SK-N-SH treated with all-trans-retinoic acid at 6 μM for 48 hours (cell line): ENCODE data around the gene IARS2.
"Not testable (repeated sequence)": the region's sequence is repeated elsewhere in the genome, so short reads cannot be mapped to it uniquely, and the experiment has no call there.

Source experiments
- ATAC-seq: fragments of 200-7000 bp; cut with Tn5 transposase; 3 replicates; pipeline ENCODE4 v1.9.1; 2020; ENCODE audit warnings: mild to moderate bottlenecking, moderate library complexity
- ARNTL ChIP-seq: fragments of 450-650 bp; formaldehyde crosslinking; IDR thresholded peaks from 2 replicates; pipeline ENCODE4 v1.5.0; 2020; ENCODE audit warnings: low read depth, mild to moderate bottlenecking, moderate library complexity, borderline replicate concordance
- BACH2 ChIP-seq: fragments of 250-450 bp; sonication (Bioruptor Pico); IDR thresholded peaks from 2 replicates; pipeline ENCODE4 v1.9.0; 2021; ENCODE audit warnings: mild to moderate bottlenecking, borderline replicate concordance
- CSDC2 ChIP-seq: fragments of 250-450 bp; sonication (Bioruptor Pico); IDR thresholded peaks from 2 replicates; pipeline ENCODE4 v1.5.0; 2020; ENCODE audit warnings: mild to moderate bottlenecking, moderate library complexity
- ESRRG ChIP-seq: fragments of 250-450 bp; sonication (Bioruptor Pico); IDR thresholded peaks from 2 replicates; pipeline ENCODE4 v1.6.1; 2021; ENCODE audit warnings: mild to moderate bottlenecking
- GLIS3 ChIP-seq: fragments of 250-450 bp; sonication (Bioruptor Pico); IDR thresholded peaks from 2 replicates; pipeline ENCODE4 v1.5.0; 2020; ENCODE audit warnings: mild to moderate bottlenecking, moderate library complexity
- ISL1 ChIP-seq: fragments of 250-450 bp; sonication (Bioruptor Pico); IDR thresholded peaks from 2 replicates; pipeline ENCODE4 v2.1.2; 2022; ENCODE audit warnings: mild to moderate bottlenecking, moderate library complexity
- OSR1 ChIP-seq: fragments of 250-450 bp; sonication (Bioruptor Pico); IDR thresholded peaks from 2 replicates; pipeline ENCODE4 v1.8.0; 2022; ENCODE audit warnings: moderate library complexity, mild to moderate bottlenecking, inconsistent platforms
- PPARA ChIP-seq: fragments of 250-450 bp; sonication (Bioruptor Pico); IDR thresholded peaks from 2 replicates; pipeline ENCODE4 v1.5.0; 2020; ENCODE audit warnings: mild to moderate bottlenecking, borderline replicate concordance
- RARB ChIP-seq: fragments of 250-450 bp; sonication (Bioruptor Pico); IDR thresholded peaks from 2 replicates; pipeline ENCODE4 v1.8.0; 2021; ENCODE audit warnings: mild to moderate bottlenecking, moderate library complexity
- SNAI2 ChIP-seq: fragments of 250-450 bp; sonication (Bioruptor Pico); IDR thresholded peaks from 2 replicates; pipeline ENCODE4 v1.5.0; 2020; ENCODE audit warnings: mild to moderate bottlenecking, moderate library complexity
- TCF4 ChIP-seq: fragments of 250-450 bp; sonication (Bioruptor Pico); IDR thresholded peaks from 2 replicates; pipeline ENCODE4 v1.8.0; 2021; ENCODE audit warnings: mild to moderate bottlenecking, moderate library complexity, borderline replicate concordance
- TOX ChIP-seq: fragments of 250-450 bp; sonication (Bioruptor Pico); IDR thresholded peaks from 2 replicates; pipeline ENCODE4 v1.8.0; 2021; ENCODE audit warnings: mild to moderate bottlenecking, moderate library complexity, borderline replicate concordance
- ZC3H10 ChIP-seq: fragments of 250-450 bp; sonication (Bioruptor Pico); IDR thresholded peaks from 2 replicates; pipeline ENCODE4 v1.5.1; 2021; ENCODE audit warnings: mild to moderate bottlenecking, moderate library complexity
- ZFP3 ChIP-seq: fragments of 250-450 bp; sonication (Bioruptor Pico); IDR thresholded peaks from 2 replicates; pipeline ENCODE4 v1.5.0; 2020; ENCODE audit warnings: mild to moderate bottlenecking, moderate library complexity
- ZFP30 ChIP-seq: fragments of 450-650 bp; formaldehyde crosslinking; IDR thresholded peaks from 2 replicates; pipeline ENCODE4 v1.5.0; 2022; ENCODE audit warnings: mild to moderate bottlenecking, moderate library complexity
- ZNF70 ChIP-seq: fragments of 450-650 bp; formaldehyde crosslinking; IDR thresholded peaks from 2 replicates; pipeline ENCODE4 v1.5.0; 2020; ENCODE audit warnings: mild to moderate bottlenecking, moderate library complexity
- ZNF8 ChIP-seq: fragments of 450-650 bp; formaldehyde crosslinking; IDR thresholded peaks from 2 replicates; pipeline ENCODE4 v1.5.0; 2020; ENCODE audit warnings: mild to moderate bottlenecking, moderate library complexity
- TF ChIP-seq, protein P1 (sequence below): fragments of 250-450 bp; sonication (Bioruptor Pico); IDR thresholded peaks from 2 replicates; pipeline ENCODE4 v1.5.1; 2021; ENCODE audit warnings: mild to moderate bottlenecking, moderate library complexity
- TF ChIP-seq, protein P2 (sequence below): fragments of 250-450 bp; sonication (Bioruptor Pico); IDR thresholded peaks from 2 replicates; pipeline ENCODE4 v1.5.0; 2020; ENCODE audit warnings: mild to moderate bottlenecking, moderate library complexity
- TF ChIP-seq, protein P3 (sequence below): fragments of 250-450 bp; sonication (Bioruptor Pico); IDR thresholded peaks from 2 replicates; pipeline ENCODE4 v1.5.1; 2020; ENCODE audit warnings: low read depth, mild to moderate bottlenecking, moderate library complexity
- TF ChIP-seq, protein P4 (sequence below): fragments of 250-450 bp; sonication (Bioruptor Pico); IDR thresholded peaks from 2 replicates; pipeline ENCODE4 v1.8.0; 2021; ENCODE audit warnings: low read depth, mild to moderate bottlenecking, moderate library complexity, borderline replicate concordance
- TF ChIP-seq, protein P5 (sequence below): fragments of 250-450 bp; sonication (Bioruptor Pico); IDR thresholded peaks from 2 replicates; pipeline ENCODE4 v1.8.0; 2020; ENCODE audit warnings: mild to moderate bottlenecking, moderate library complexity, borderline replicate concordance

The IARS2 gene

GRCh38 chr1:220153147-220153546 lies 59.2 kb downstream of the IARS2 start:
- no peak for ATAC-seq
- TF ChIP-seq ZFP3 (CRISPR knock-in tag) (no peak), SNAI2 (no peak), ZNF8 (CRISPR knock-in tag) (no peak), BACH2 (CRISPR knock-in tag) (no peak), ARNTL (no peak), ZFP30 (no peak), TCF4 (no peak), ZNF70 (no peak), OSR1 (CRISPR knock-in tag) (no peak), PPARA (CRISPR knock-in tag) (no peak)
- TF ChIP-seq, protein P1, sequence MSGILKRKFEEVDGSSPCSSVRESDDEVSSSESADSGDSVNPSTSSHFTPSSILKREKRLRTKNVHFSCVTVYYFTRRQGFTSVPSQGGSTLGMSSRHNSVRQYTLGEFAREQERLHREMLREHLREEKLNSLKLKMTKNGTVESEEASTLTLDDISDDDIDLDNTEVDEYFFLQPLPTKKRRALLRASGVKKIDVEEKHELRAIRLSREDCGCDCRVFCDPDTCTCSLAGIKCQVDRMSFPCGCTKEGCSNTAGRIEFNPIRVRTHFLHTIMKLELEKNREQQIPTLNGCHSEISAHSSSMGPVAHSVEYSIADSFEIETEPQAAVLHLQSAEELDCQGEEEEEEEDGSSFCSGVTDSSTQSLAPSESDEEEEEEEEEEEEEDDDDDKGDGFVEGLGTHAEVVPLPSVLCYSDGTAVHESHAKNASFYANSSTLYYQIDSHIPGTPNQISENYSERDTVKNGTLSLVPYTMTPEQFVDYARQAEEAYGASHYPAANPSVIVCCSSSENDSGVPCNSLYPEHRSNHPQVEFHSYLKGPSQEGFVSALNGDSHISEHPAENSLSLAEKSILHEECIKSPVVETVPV (CRISPR knock-in tag): no peak
- TF ChIP-seq, protein P2, sequence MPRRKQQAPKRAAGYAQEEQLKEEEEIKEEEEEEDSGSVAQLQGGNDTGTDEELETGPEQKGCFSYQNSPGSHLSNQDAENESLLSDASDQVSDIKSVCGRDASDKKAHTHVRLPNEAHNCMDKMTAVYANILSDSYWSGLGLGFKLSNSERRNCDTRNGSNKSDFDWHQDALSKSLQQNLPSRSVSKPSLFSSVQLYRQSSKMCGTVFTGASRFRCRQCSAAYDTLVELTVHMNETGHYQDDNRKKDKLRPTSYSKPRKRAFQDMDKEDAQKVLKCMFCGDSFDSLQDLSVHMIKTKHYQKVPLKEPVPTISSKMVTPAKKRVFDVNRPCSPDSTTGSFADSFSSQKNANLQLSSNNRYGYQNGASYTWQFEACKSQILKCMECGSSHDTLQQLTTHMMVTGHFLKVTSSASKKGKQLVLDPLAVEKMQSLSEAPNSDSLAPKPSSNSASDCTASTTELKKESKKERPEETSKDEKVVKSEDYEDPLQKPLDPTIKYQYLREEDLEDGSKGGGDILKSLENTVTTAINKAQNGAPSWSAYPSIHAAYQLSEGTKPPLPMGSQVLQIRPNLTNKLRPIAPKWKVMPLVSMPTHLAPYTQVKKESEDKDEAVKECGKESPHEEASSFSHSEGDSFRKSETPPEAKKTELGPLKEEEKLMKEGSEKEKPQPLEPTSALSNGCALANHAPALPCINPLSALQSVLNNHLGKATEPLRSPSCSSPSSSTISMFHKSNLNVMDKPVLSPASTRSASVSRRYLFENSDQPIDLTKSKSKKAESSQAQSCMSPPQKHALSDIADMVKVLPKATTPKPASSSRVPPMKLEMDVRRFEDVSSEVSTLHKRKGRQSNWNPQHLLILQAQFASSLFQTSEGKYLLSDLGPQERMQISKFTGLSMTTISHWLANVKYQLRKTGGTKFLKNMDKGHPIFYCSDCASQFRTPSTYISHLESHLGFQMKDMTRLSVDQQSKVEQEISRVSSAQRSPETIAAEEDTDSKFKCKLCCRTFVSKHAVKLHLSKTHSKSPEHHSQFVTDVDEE (CRISPR knock-in tag): no peak
- TF ChIP-seq, protein P3, sequence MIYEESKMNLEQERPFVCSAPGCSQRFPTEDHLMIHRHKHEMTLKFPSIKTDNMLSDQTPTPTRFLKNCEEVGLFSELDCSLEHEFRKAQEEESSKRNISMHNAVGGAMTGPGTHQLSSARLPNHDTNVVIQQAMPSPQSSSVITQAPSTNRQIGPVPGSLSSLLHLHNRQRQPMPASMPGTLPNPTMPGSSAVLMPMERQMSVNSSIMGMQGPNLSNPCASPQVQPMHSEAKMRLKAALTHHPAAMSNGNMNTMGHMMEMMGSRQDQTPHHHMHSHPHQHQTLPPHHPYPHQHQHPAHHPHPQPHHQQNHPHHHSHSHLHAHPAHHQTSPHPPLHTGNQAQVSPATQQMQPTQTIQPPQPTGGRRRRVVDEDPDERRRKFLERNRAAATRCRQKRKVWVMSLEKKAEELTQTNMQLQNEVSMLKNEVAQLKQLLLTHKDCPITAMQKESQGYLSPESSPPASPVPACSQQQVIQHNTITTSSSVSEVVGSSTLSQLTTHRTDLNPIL (CRISPR knock-in tag): no peak

DNA sequence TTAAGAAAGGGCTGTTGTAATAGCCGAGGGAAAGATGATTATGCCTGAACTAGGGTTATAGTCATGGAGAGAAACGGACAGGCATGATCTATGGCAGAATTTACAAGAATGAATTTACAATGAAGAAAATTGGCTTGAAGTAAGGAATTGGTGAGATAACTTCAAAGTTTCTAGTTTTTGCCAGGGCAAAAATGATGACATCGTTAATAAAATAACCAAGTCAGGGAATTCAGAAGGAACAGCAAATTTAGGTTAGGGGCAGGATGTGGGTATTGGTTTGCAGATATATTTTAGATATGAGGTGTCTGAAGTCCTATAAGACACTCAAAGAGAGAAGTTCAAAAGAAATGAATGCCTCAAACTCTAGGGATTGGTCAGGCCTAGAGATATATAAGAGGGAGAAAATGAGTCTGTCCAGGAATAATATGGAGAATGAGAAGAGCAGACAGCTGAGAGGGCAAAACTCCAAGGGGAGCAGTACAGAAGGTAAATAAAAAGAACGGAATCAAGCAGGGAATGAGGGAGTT lies 62.8 kb downstream of the IARS2 start:
- TF ChIP-seq ESRRG (no peak), CSDC2 (CRISPR knock-in tag) (no peak), PPARA (CRISPR knock-in tag) (no peak), ZNF8 (CRISPR knock-in tag) (no peak)
- TF ChIP-seq, protein P4, sequence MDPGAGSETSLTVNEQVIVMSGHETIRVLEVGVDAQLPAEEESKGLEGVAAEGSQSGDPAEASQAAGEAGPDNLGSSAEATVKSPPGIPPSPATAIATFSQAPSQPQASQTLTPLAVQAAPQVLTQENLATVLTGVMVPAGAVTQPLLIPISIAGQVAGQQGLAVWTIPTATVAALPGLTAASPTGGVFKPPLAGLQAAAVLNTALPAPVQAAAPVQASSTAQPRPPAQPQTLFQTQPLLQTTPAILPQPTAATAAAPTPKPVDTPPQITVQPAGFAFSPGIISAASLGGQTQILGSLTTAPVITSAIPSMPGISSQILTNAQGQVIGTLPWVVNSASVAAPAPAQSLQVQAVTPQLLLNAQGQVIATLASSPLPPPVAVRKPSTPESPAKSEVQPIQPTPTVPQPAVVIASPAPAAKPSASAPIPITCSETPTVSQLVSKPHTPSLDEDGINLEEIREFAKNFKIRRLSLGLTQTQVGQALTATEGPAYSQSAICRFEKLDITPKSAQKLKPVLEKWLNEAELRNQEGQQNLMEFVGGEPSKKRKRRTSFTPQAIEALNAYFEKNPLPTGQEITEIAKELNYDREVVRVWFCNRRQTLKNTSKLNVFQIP (CRISPR knock-in tag): no peak
- no peak for ATAC-seq

GRCh38 chr1:220157738-220158137 lies 63.8 kb downstream of the IARS2 start:
- TF ChIP-seq BACH2 (CRISPR knock-in tag) (no peak), ISL1 (no peak), CSDC2 (CRISPR knock-in tag) (no peak), TCF4 (no peak), GLIS3 (CRISPR knock-in tag) (no peak), RARB (CRISPR knock-in tag) (no peak), OSR1 (CRISPR knock-in tag) (no peak), ZNF8 (CRISPR knock-in tag) (no peak), PPARA (CRISPR knock-in tag) (no peak), TOX (no peak), ZFP30 (no peak), ARNTL (no peak), ESRRG (no peak), ZC3H10 (CRISPR knock-in tag) (no peak)
- TF ChIP-seq, protein P5, sequence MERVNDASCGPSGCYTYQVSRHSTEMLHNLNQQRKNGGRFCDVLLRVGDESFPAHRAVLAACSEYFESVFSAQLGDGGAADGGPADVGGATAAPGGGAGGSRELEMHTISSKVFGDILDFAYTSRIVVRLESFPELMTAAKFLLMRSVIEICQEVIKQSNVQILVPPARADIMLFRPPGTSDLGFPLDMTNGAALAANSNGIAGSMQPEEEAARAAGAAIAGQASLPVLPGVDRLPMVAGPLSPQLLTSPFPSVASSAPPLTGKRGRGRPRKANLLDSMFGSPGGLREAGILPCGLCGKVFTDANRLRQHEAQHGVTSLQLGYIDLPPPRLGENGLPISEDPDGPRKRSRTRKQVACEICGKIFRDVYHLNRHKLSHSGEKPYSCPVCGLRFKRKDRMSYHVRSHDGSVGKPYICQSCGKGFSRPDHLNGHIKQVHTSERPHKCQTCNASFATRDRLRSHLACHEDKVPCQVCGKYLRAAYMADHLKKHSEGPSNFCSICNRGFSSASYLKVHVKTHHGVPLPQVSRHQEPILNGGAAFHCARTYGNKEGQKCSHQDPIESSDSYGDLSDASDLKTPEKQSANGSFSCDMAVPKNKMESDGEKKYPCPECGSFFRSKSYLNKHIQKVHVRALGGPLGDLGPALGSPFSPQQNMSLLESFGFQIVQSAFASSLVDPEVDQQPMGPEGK (CRISPR knock-in tag): no peak
- TF ChIP-seq, protein P4 (CRISPR knock-in tag): no peak
- TF ChIP-seq, protein P2 (CRISPR knock-in tag): no peak
- TF ChIP-seq, protein P1 (CRISPR knock-in tag): no peak
- ATAC-seq: no peak

- not testable (repeated sequence) for ATAC-seq
These were observed 64.6 kb downstream of the IARS2 start for GRCh38 chr1:220158530-220158929.
